ENCODE measurements around the gene TOX2.

TOX2 gene

DNA sequence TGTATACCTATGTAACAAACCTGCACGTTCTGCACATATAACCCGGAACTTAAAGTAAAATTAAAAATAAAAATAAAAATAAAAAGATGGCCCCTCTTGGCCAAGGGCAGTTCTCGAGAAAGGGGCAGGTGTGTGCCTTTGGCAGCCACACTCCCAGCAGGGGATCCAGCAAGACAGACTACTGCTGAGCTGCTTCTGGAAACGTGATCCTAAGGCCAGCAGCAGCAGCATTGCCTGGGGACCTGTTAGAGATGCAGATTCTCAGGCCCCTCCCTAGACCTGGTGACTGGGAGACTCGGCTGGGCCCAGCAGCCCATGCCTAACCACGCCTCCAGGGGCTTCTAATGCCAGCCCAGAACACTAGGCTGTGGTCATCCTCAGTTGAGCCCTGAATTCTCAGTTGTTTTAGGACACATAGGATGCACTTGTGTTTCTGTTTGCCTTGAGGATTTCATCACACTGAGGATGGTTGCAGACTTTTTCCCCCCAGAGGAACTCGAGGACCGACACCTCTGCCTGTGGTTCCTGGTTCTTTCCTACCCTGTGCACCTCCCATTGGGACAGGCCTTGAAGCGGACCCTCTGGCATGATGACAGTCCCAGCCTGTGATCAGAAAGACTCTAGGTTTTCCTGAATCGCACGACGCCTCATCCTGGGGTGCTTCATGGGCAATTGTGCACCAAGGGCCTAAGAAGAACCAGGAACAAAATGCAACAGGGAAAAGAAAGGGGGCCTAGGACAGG lies 105.9 kb downstream of the TOX2 start:
- H3K27ac ChIP-seq: no peak overlapping the region
- TF ChIP-seq, protein P1, sequence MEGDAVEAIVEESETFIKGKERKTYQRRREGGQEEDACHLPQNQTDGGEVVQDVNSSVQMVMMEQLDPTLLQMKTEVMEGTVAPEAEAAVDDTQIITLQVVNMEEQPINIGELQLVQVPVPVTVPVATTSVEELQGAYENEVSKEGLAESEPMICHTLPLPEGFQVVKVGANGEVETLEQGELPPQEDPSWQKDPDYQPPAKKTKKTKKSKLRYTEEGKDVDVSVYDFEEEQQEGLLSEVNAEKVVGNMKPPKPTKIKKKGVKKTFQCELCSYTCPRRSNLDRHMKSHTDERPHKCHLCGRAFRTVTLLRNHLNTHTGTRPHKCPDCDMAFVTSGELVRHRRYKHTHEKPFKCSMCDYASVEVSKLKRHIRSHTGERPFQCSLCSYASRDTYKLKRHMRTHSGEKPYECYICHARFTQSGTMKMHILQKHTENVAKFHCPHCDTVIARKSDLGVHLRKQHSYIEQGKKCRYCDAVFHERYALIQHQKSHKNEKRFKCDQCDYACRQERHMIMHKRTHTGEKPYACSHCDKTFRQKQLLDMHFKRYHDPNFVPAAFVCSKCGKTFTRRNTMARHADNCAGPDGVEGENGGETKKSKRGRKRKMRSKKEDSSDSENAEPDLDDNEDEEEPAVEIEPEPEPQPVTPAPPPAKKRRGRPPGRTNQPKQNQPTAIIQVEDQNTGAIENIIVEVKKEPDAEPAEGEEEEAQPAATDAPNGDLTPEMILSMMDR (IDR thresholded peaks at IDR 0.05): no peak
- no peak for TF ChIP-seq ZFX (IDR thresholded peaks at IDR 0.05; ENCODE audit: borderline replicate concordance)

DNA sequence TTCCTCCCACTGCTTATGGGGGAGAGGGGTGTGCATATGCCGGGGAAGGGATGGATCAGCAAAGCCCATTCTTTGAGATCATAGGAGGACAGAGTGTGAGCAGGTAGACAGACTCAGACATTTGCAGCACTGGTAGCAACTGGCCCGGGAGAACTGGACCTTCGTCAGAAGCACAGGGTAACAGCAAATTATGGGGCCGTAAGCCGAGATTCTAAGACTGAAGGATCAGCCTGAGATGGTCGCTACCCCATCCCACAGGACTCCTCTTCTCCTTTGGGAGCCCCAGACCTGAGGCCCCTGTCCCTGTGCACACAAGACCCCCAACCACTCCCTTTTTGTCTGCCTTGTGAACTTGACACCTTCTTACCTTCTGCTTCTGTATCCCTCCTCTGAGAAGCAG lies 106.5 kb downstream of the TOX2 start:
- TF ChIP-seq, protein P1 (IDR thresholded peaks at IDR 0.05): no peak
- no peak for TF ChIP-seq ZFX (IDR thresholded peaks at IDR 0.05; ENCODE audit: borderline replicate concordance)
- H3K27ac ChIP-seq: no peak overlapping the region

DNA sequence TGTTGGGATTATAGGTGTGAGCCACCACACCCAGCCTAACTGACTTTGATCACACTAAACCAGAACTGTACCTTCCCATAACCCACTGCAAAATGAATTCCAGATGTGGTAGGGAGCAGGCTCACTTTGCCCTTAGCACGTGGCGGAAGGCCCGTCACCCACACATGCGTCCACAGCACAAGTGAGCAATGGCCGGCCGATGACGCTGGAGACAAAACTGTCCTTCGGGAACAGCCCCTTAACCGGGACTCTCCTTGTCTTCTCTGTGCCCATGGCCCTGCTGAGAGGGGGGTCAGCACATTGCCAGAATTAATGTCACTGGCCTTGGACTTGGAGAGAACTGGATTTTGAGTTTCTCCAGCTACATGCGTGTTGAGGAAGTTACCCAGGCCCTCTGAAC lies 107.2 kb downstream of the TOX2 start:
- H3K27ac ChIP-seq: no peak overlapping the region

DNA sequence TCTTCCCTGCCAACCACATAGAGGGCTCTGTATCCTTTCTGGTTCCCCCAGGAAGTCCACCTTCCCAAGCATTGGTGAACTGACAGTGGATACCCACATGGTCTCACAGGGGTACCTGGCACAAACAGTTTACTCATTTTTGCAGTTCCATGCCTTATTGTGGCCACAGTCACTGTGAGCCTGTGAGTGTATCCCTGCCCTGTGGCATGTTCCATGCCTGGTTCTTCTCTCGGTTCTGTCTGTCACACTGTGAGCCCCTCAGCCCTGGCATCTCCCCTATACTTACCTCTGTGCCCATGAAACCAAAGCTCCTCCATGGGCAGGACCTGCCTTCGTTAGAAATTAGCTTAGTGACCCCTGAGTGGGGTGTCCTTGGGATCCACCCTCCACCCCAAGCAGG lies 107.8 kb downstream of the TOX2 start:
- TF ChIP-seq ZFX (IDR thresholded peaks at IDR 0.05; ENCODE audit: borderline replicate concordance): no peak
- TF ChIP-seq, protein P1 (IDR thresholded peaks at IDR 0.05): no peak
- no peak overlapping the region for H3K27ac ChIP-seq

More for the DNA sequence above, 107.2 kb downstream of the TOX2 start:
- no peak for TF ChIP-seq ZFX (IDR thresholded peaks at IDR 0.05; ENCODE audit: borderline replicate concordance)
- TF ChIP-seq, protein P1 (IDR thresholded peaks at IDR 0.05): no peak

DNA sequence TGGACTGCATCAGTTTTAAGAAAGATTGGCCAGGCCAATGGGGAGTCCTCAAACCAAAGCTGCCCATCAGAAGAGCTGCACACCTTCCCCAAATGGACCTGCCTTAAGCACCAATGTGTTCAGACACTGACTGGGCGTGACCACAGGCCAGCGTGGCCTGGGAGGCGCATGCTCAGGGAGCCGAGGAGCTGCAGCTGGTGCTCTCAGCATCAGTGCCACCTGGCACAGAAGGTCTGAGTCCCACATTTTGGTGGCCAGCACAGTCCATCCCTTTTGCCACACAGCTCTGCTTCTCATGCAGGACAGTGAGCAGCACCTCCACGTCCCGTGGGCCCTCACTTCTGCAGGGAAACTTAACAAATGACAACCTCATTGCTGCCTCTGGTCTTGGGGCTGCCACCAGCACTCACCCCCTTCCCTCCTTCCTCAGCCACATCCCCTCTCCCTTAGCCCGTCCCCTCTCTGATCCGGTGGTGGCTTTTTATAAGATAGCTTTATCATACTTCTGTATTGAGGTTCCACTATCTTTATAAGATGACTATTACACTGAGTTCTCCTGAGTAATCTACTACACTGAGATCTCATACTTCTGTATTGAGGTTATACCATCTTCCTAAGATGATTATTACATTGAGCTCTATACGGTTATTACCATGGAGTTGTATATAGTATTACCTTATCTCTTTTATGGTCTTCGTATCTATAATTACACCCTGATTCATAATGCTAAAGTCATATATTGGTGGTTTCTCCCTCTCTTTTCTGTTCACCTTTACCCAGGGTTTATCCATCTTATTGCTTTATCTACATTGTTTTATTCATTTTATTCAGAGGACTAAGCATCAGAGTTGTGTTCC lies 109.1 kb downstream of the TOX2 start:
- TF ChIP-seq, protein P1 (IDR thresholded peaks at IDR 0.05): no peak
- no peak for TF ChIP-seq ZFX (IDR thresholded peaks at IDR 0.05; ENCODE audit: borderline replicate concordance)
- no peak overlapping the region for H3K27ac ChIP-seq

DNA sequence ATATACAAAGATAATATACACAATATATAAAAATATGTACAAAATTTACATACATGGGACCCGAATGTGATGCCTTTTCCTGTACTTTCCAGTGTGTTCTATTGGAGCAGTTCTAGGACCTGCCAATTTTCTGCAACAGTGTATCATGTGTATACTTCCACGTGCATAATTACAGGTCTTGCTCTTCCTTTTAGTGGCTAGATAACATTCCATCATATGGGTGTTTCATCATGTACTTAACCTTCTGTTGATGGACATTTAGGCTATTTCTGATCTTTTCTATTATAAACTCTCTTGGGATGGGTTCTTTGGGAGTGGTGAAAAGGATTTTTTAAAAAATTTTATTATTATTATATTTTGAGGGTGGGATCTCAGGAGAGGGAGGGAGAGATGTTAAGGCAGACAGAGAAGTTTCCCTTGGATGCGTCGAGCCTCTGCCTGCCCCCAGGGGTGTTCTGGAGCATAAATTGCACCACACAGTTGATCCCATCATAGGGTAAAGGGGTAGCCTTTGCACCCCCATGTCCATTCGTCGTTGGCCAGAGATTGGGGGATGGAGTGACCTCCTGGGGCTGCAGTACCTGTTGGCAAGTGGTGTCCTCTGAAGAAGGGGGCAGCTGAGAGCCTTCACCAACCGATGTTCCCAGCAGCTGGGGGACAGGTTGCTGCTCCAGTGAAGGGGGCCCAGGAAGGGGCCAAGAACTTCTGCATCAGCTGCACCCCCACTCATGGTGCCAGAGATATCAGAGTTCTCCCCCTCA lies 110.3 kb downstream of the TOX2 start:
- TF ChIP-seq, protein P1 (IDR thresholded peaks at IDR 0.05): no peak
- TF ChIP-seq ZFX (IDR thresholded peaks at IDR 0.05; ENCODE audit: borderline replicate concordance): no peak
- H3K27ac ChIP-seq: no peak overlapping the region

Data from 22Rv1 (cell line).